Liver (tissue), 3 donors: ENCODE data around the gene IL31RA.

Experiments used
- JUND ChIP-seq, 2 donors: IDR thresholded peaks; 2 replicates each; pipeline ENCODE4 v1.6.1; 2016; ENCODE audit warnings: antibody characterized with exemption in 2 of 2
- TF ChIP-seq, protein P1 (sequence below): fragments of 150-350 bp; IDR thresholded peaks from 2 replicates; pipeline ENCODE4 v1.5.1; 2017; ENCODE audit warnings: improper control_type of control experiment, low read depth, low read length; ENCODE audit not compliant: missing input control
- donor health status: healthy.
- donor health status: healthy.

DNA sequence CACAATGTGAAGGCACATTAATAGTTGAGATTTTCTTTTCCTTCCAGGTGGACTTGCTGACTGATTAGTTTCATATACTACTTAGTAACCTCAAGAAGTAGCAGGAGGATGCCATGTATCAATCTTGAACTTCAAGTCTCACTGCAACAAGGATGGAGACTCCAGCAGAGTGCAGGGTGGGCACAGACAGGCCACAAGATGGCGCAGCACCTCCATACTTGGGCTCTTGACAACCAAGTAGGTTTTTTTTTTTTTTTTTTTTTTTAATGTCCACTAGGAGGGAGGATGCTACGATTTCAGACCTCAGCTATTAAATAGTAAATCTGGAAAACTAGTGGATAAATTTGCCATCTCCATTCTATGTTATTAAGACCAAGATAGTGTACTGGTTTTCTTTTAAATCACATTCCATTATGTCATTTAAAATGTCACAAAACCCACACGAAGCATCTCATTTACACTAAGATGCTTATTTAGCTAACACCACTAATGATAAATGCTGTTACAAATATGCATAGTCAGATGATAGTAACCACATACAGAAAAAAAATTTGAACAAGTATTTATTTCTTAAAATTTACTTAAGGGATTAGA, 85.0 kb downstream of the IL31RA start:
- TF ChIP-seq, protein P1, sequence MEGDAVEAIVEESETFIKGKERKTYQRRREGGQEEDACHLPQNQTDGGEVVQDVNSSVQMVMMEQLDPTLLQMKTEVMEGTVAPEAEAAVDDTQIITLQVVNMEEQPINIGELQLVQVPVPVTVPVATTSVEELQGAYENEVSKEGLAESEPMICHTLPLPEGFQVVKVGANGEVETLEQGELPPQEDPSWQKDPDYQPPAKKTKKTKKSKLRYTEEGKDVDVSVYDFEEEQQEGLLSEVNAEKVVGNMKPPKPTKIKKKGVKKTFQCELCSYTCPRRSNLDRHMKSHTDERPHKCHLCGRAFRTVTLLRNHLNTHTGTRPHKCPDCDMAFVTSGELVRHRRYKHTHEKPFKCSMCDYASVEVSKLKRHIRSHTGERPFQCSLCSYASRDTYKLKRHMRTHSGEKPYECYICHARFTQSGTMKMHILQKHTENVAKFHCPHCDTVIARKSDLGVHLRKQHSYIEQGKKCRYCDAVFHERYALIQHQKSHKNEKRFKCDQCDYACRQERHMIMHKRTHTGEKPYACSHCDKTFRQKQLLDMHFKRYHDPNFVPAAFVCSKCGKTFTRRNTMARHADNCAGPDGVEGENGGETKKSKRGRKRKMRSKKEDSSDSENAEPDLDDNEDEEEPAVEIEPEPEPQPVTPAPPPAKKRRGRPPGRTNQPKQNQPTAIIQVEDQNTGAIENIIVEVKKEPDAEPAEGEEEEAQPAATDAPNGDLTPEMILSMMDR = peak; percentile 71
- TF ChIP-seq JUND (IDR thresholded peaks at IDR 0.05) = no peak
